WTC11 (cell line): ENCODE measurements around the gene TMEM45B. TPM values are rescaled to one million over a fixed set of nuclear protein-coding genes. Genes with fewer than 3 reads are reported as not detected.

Source experiments
- ATAC-seq: fragments of 200-7000 bp; cut with Tn5 transposase; 2 replicates; pipeline ENCODE4 v1.10.0; 2021; ENCODE audit warnings: mild to moderate bottlenecking, moderate library complexity
- CTCF ChIA-PET: fragments of 300-600 bp; sonication (Branson Sonifier 250); formaldehyde crosslinking; loops from one replicate; lab custom pipeline; 2021; ENCODE audit warnings: antibody characterized with exemption; lab: Charles Lee
- POLR2A ChIA-PET: fragments of 350-600 bp; sonication (Branson Sonifier 250); formaldehyde crosslinking; loops from one replicate; lab custom pipeline; 2021; ENCODE audit warnings: antibody characterized with exemption; lab: Charles Lee
- DNase-seq: peaks from one replicate; pipeline ENCODE4 v3.0.0; 2021; ENCODE audit warnings: low spot score
- H3K27ac Mint-ChIP-seq: 2 replicates; pipeline ENCODE4 v1.8.0; 2021; ENCODE audit warnings: mixed read lengths
- H3K27me3 Mint-ChIP-seq: 2 replicates; pipeline ENCODE4 v1.8.0; 2021; ENCODE audit warnings: low read depth, mild to moderate bottlenecking, moderate library complexity, mixed read lengths
- H3K36me3 Mint-ChIP-seq: 2 replicates; pipeline ENCODE4 v1.8.0; 2021; ENCODE audit warnings: mixed read lengths
- H3K4me1 Mint-ChIP-seq: 2 replicates; pipeline ENCODE4 v1.8.0; 2022; ENCODE audit warnings: mixed read lengths
- H3K4me3 Mint-ChIP-seq: 2 replicates; pipeline ENCODE4 v1.8.0; 2021; ENCODE audit warnings: mild to moderate bottlenecking, moderate library complexity, mixed read lengths
- H3K9me3 Mint-ChIP-seq: 2 replicates; pipeline ENCODE4 v1.8.0; 2021; ENCODE audit warnings: mixed read lengths
- CBFB ChIP-seq: sonication (generic); formaldehyde crosslinking; IDR thresholded peaks from 2 replicates; pipeline ENCODE4 v1.8.1; 2022; ENCODE audit warnings: mild to moderate bottlenecking, low read depth, missing genetic modification reagents
- EMX1 ChIP-seq: fragments of 250-450 bp; sonication (Bioruptor Pico); IDR thresholded peaks from 2 replicates; pipeline ENCODE4 v1.8.0; 2021; ENCODE audit warnings: mild to moderate bottlenecking
- FOXP1 ChIP-seq: sonication (generic); formaldehyde crosslinking; IDR thresholded peaks from 2 replicates; pipeline ENCODE4 v1.8.0; 2022; ENCODE audit warnings: missing genetic modification reagents, mild to moderate bottlenecking, moderate library complexity, borderline replicate concordance
- KAT7 ChIP-seq: sonication (generic); formaldehyde crosslinking; IDR thresholded peaks from 2 replicates; pipeline ENCODE4 v1.8.1; 2023; ENCODE audit warnings: missing genetic modification reagents, mild to moderate bottlenecking, borderline replicate concordance
- NFYB ChIP-seq: sonication (generic); formaldehyde crosslinking; conservative IDR thresholded peaks from 2 replicates; pipeline ENCODE4 v1.8.0; 2022; ENCODE audit warnings: low read depth, missing genetic modification reagents
- NR1H2 ChIP-seq: sonication (generic); formaldehyde crosslinking; IDR thresholded peaks from 2 replicates; pipeline ENCODE4 v1.9.0; 2021; ENCODE audit warnings: mild to moderate bottlenecking, moderate library complexity, missing genetic modification reagents
- PRRX2 ChIP-seq: fragments of 250-450 bp; sonication (Bioruptor Pico); IDR thresholded peaks from 2 replicates; pipeline ENCODE4 v1.8.0; 2021; ENCODE audit warnings: mild to moderate bottlenecking
- RORB ChIP-seq: fragments of 250-450 bp; sonication (Bioruptor Pico); IDR thresholded peaks from 2 replicates; pipeline ENCODE4 v1.9.0; 2021; ENCODE audit warnings: mild to moderate bottlenecking
- TEAD4 ChIP-seq: sonication (generic); formaldehyde crosslinking; IDR thresholded peaks from 2 replicates; pipeline ENCODE4 v1.8.0; 2022; ENCODE audit warnings: mild to moderate bottlenecking, missing genetic modification reagents
- ZNF396 ChIP-seq: fragments of 250-450 bp; sonication (Bioruptor Pico); IDR thresholded peaks from 2 replicates; pipeline ENCODE4 v1.8.0; 2021; ENCODE audit warnings: mild to moderate bottlenecking, moderate library complexity, borderline replicate concordance
- ZNF423 ChIP-seq: fragments of 250-450 bp; sonication (Bioruptor Pico); IDR thresholded peaks from 2 replicates; pipeline ENCODE4 v2.1.2; 2022; ENCODE audit warnings: mild to moderate bottlenecking, moderate library complexity
- ZNF671 ChIP-seq: fragments of 250-450 bp; sonication (Bioruptor Pico); IDR thresholded peaks from 2 replicates; pipeline ENCODE4 v1.8.0; 2021; ENCODE audit warnings: mild to moderate bottlenecking
- total RNA-seq: library from RNA; stranded (reverse); gene quantifications from 3 replicates; pipeline ENCODE4 v1.2.3, GENCODE V29; 2021
- TF ChIP-seq, protein P1 (sequence below): fragments of 250-450 bp; sonication (Bioruptor Pico); IDR thresholded peaks from 2 replicates; pipeline ENCODE4 v1.9.0; 2021; ENCODE audit warnings: moderate library complexity, mild to moderate bottlenecking, inconsistent platforms, borderline replicate concordance
- TF ChIP-seq, protein P2 (sequence below): sonication (generic); formaldehyde crosslinking; IDR thresholded peaks from 2 replicates; pipeline ENCODE4 v1.8.0; 2022; ENCODE audit warnings: mild to moderate bottlenecking, missing genetic modification reagents
- TF ChIP-seq, protein P3 (sequence below): sonication (generic); formaldehyde crosslinking; IDR thresholded peaks from 2 replicates; pipeline ENCODE4 v1.8.0; 2023; ENCODE audit warnings: missing genetic modification reagents
- TF ChIP-seq, protein P4 (sequence below): fragments of 250-450 bp; sonication (Bioruptor Pico); IDR thresholded peaks from 2 replicates; pipeline ENCODE4 v2.1.2; 2022; ENCODE audit warnings: mild to moderate bottlenecking, moderate library complexity
- TF ChIP-seq, protein P5 (sequence below): sonication (generic); formaldehyde crosslinking; conservative IDR thresholded peaks from 2 replicates; pipeline ENCODE4 v1.8.1; 2023; ENCODE audit warnings: mild to moderate bottlenecking, low read depth, missing genetic modification reagents, moderate library complexity
- TF ChIP-seq, protein P6 (sequence below): sonication (generic); formaldehyde crosslinking; IDR thresholded peaks from 2 replicates; pipeline ENCODE4 v1.8.0; 2022; ENCODE audit warnings: mild to moderate bottlenecking, missing genetic modification reagents
- TF ChIP-seq, protein P7 (sequence below): sonication (generic); formaldehyde crosslinking; IDR thresholded peaks from 2 replicates; pipeline ENCODE4 v1.8.0; 2022; ENCODE audit warnings: missing genetic modification reagents

TMEM45B gene
- total RNA-seq, 1 experiment from 2014 or later = 0.59 TPM

DNA sequence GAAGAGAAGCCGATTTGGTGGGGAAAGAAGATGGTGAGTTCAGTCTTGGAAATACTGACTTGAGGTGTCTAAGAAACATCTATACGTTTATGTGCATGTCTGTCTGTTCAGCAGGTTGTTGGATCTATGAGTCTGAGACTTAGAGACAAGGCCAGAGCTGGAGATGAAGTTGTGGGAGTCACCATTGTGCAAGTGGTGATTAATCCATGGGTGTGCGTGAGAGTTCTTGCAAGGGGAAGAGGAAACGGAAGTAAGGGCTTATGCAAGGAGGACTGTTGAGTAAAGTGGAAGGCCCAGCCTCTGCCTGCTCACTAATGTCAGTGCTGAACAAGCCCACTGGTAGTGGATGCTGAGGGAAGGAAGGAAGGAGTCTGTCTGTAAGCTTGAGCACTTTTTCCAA is 9.7 kb downstream of the TMEM45B start:
- ATAC-seq (no peak), DNase-seq (no peak)
- ChIA-PET POLR2A (no interaction called here), CTCF (no interaction called here)
- Mint-ChIP-seq H3K27me3 (no peaks in the 10 kb centered on the region; the same call in 1 of the 2 replicates), H3K4me1 (no peaks in the 10 kb centered on the region), H3K4me3 (no peak overlapping the region), H3K36me3 (no peaks in the 10 kb centered on the region; the same call in 1 of the 2 replicates), H3K27ac (no peak overlapping the region), H3K9me3 (peaks cover 11% of the 10 kb centered on the region)
- TF ChIP-seq PRRX2 (CRISPR knock-in tag) (no peak), ZNF396 (CRISPR knock-in tag) (no peak), KAT7 (CRISPR knock-in tag) (no peak), ZNF423 (no peak), RORB (CRISPR knock-in tag) (no peak), ZNF671 (no peak), NR1H2 (CRISPR knock-in tag) (no peak), TEAD4 (CRISPR knock-in tag) (no peak), EMX1 (CRISPR knock-in tag) (no peak), NFYB (CRISPR knock-in tag) (no peak), CBFB (no peak), FOXP1 (no peak)
- TF ChIP-seq, protein P1, sequence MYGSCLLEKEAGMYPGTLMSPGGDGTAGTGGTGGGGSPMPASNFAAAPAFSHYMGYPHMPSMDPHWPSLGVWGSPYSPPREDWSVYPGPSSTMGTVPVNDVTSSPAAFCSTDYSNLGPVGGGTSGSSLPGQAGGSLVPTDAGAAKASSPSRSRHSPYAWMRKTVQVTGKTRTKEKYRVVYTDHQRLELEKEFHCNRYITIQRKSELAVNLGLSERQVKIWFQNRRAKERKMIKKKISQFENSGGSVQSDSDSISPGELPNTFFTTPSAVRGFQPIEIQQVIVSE (CRISPR knock-in tag) = no peak
- TF ChIP-seq, protein P2, sequence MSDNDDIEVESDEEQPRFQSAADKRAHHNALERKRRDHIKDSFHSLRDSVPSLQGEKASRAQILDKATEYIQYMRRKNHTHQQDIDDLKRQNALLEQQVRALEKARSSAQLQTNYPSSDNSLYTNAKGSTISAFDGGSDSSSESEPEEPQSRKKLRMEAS = no peak
- TF ChIP-seq, protein P3, sequence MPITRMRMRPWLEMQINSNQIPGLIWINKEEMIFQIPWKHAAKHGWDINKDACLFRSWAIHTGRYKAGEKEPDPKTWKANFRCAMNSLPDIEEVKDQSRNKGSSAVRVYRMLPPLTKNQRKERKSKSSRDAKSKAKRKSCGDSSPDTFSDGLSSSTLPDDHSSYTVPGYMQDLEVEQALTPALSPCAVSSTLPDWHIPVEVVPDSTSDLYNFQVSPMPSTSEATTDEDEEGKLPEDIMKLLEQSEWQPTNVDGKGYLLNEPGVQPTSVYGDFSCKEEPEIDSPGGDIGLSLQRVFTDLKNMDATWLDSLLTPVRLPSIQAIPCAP (CRISPR knock-in tag) = no peak
- TF ChIP-seq, protein P4, sequence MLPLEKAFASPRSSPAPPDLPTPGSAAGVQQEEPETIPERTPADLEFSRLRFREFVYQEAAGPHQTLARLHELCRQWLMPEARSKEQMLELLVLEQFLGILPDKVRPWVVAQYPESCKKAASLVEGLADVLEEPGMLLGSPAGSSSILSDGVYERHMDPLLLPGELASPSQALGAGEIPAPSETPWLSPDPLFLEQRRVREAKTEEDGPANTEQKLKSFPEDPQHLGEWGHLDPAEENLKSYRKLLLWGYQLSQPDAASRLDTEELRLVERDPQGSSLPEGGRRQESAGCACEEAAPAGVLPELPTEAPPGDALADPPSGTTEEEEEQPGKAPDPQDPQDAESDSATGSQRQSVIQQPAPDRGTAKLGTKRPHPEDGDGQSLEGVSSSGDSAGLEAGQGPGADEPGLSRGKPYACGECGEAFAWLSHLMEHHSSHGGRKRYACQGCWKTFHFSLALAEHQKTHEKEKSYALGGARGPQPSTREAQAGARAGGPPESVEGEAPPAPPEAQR (CRISPR knock-in tag) = no peak
- TF ChIP-seq, protein P5, sequence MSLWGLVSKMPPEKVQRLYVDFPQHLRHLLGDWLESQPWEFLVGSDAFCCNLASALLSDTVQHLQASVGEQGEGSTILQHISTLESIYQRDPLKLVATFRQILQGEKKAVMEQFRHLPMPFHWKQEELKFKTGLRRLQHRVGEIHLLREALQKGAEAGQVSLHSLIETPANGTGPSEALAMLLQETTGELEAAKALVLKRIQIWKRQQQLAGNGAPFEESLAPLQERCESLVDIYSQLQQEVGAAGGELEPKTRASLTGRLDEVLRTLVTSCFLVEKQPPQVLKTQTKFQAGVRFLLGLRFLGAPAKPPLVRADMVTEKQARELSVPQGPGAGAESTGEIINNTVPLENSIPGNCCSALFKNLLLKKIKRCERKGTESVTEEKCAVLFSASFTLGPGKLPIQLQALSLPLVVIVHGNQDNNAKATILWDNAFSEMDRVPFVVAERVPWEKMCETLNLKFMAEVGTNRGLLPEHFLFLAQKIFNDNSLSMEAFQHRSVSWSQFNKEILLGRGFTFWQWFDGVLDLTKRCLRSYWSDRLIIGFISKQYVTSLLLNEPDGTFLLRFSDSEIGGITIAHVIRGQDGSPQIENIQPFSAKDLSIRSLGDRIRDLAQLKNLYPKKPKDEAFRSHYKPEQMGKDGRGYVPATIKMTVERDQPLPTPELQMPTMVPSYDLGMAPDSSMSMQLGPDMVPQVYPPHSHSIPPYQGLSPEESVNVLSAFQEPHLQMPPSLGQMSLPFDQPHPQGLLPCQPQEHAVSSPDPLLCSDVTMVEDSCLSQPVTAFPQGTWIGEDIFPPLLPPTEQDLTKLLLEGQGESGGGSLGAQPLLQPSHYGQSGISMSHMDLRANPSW = no peak
- TF ChIP-seq, protein P6, sequence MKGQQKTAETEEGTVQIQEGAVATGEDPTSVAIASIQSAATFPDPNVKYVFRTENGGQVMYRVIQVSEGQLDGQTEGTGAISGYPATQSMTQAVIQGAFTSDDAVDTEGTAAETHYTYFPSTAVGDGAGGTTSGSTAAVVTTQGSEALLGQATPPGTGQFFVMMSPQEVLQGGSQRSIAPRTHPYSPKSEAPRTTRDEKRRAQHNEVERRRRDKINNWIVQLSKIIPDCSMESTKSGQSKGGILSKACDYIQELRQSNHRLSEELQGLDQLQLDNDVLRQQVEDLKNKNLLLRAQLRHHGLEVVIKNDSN (CRISPR knock-in tag) = no peak
- TF ChIP-seq, protein P7, sequence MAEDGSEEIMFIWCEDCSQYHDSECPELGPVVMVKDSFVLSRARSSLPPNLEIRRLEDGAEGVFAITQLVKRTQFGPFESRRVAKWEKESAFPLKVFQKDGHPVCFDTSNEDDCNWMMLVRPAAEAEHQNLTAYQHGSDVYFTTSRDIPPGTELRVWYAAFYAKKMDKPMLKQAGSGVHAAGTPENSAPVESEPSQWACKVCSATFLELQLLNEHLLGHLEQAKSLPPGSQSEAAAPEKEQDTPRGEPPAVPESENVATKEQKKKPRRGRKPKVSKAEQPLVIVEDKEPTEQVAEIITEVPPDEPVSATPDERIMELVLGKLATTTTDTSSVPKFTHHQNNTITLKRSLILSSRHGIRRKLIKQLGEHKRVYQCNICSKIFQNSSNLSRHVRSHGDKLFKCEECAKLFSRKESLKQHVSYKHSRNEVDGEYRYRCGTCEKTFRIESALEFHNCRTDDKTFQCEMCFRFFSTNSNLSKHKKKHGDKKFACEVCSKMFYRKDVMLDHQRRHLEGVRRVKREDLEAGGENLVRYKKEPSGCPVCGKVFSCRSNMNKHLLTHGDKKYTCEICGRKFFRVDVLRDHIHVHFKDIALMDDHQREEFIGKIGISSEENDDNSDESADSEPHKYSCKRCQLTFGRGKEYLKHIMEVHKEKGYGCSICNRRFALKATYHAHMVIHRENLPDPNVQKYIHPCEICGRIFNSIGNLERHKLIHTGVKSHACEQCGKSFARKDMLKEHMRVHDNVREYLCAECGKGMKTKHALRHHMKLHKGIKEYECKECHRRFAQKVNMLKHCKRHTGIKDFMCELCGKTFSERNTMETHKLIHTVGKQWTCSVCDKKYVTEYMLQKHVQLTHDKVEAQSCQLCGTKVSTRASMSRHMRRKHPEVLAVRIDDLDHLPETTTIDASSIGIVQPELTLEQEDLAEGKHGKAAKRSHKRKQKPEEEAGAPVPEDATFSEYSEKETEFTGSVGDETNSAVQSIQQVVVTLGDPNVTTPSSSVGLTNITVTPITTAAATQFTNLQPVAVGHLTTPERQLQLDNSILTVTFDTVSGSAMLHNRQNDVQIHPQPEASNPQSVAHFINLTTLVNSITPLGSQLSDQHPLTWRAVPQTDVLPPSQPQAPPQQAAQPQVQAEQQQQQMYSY (CRISPR knock-in tag) = no peak
